K562 (cell line): ENCODE data around the gene SART3. TPM values are rescaled to one million over a fixed set of nuclear protein-coding genes. Genes with fewer than 3 reads are reported as not detected.
"Not testable (repeated sequence)": the region's sequence is repeated elsewhere in the genome, so short reads cannot be mapped to it uniquely, and the experiment has no call there.

Experiments
- ATF7 ChIP-seq: fragments of 450-650 bp; IDR thresholded peaks from 2 replicates; pipeline ENCODE4 v1.7.1; 2014; ENCODE audit warnings: mild to moderate bottlenecking, moderate library complexity
- CCNT2 ChIP-seq: IDR thresholded peaks from 2 replicates; pipeline ENCODE4 v1.6.1; 2011; ENCODE audit warnings: borderline replicate concordance, low read depth, mild to moderate bottlenecking, moderate library complexity, mixed read lengths, low read length; ENCODE audit not compliant: insufficient read length; ENCODE audit errors: extremely low read depth
- CXXC5 ChIP-seq: fragments of 250-450 bp; sonication (Bioruptor Pico); IDR thresholded peaks from 2 replicates; pipeline ENCODE4 v1.8.0; 2022; ENCODE audit warnings: inconsistent platforms, mild to moderate bottlenecking, moderate library complexity
- HLTF ChIP-seq: fragments of 450-650 bp; IDR thresholded peaks from 2 replicates; pipeline ENCODE4 v1.6.1; 2016
- L3MBTL2 ChIP-seq: fragments of 450-650 bp; IDR thresholded peaks from 2 replicates; pipeline ENCODE4 v1.6.1; 2016; ENCODE audit warnings: mild to moderate bottlenecking, moderate library complexity
- MGA ChIP-seq: fragments of 450-650 bp; IDR thresholded peaks from 2 replicates; pipeline ENCODE4 v1.6.1; 2016; ENCODE audit warnings: mild to moderate bottlenecking, moderate library complexity
- MITF ChIP-seq: IDR thresholded peaks from 2 replicates; pipeline ENCODE4 v1.6.1; 2014; ENCODE audit warnings: antibody characterized with exemption
- RCOR1 ChIP-seq, 2 experiments: IDR thresholded peaks; 2 replicates each; pipeline ENCODE4 v1.6.1; 2012; ENCODE audit warnings: low read depth in 2 of 2, low read length in 2 of 2, borderline replicate concordance in 1 of 2, improper control_type of control experiment in 1 of 2
- SP1 ChIP-seq: sonication (generic); formaldehyde crosslinking; IDR thresholded peaks from 2 replicates; pipeline ENCODE4 v1.8.1; 2022; ENCODE audit warnings: mild to moderate bottlenecking, missing genetic modification reagents
- TOE1 ChIP-seq, 2 experiments: fragments of 450-650 bp in 1 of 2; sonication (generic) in 1 of 2; formaldehyde crosslinking in 1 of 2; IDR thresholded peaks; 2 replicates each; pipeline versions ENCODE4 v1.7.1 to v1.8.0; 2016 to 2022; ENCODE audit warnings: borderline replicate concordance in 2 of 2, mild to moderate bottlenecking in 2 of 2, antibody characterized with exemption in 1 of 2, inconsistent platforms in 1 of 2, low read depth in 1 of 2, missing genetic modification reagents in 1 of 2, moderate library complexity in 1 of 2
- ZFP36 ChIP-seq: fragments of 150-350 bp; IDR thresholded peaks from 2 replicates; pipeline ENCODE4 v1.6.1; 2018; ENCODE audit warnings: low read length, low read depth; ENCODE audit not compliant: partially characterized antibody
- ZFX ChIP-seq: sonication (generic); formaldehyde crosslinking; IDR thresholded peaks from 2 replicates; pipeline ENCODE4 v1.8.0; 2022; ENCODE audit warnings: mild to moderate bottlenecking, missing genetic modification reagents, moderate library complexity
- polyA plus RNA-seq, 8 experiments: library from polyadenylated mRNA; depleted of rRNA in 4 of 8; stranded (reverse) in 5 of 8; unstranded in 3 of 8; fragments of >200 nt; fragmentation: Nextera tagmentation in 2 of 8; fragmentation: Illumina TruSeq in 1 of 8; extraction: Ambion mirVana in 2 of 8; extraction: Trizol in 1 of 8; gene quantifications; 2 replicates each; pipeline versions ENCODE4 v1.2.1 to v1.2.3, GENCODE V29; 2011 to 2014; ENCODE audit warnings: inconsistent platforms in 1 of 8, missing spikeins in 1 of 8
- total RNA-seq, 7 experiments: library from RNA; depleted of rRNA in 6 of 7; stranded (reverse); fragments of >200 nt in 6 of 7; fragmentation: Illumina TruSeq in 2 of 7; extraction: Trizol in 2 of 7; gene quantifications; 2 replicates each; pipeline versions ENCODE4 v1.2.1 to v1.2.3, GENCODE V29; 2011 to 2021; ENCODE audit warnings: low replicate concordance in 1 of 7

Gene SART3
- total and polyA plus RNA-seq, 9 of the 15 experiments (the other 6 are each of a cell fraction or from before 2014, with no cell fraction given): 8.9 to 167 (median 56.7) TPM

GRCh38 chr12:108485371-108485770 lies 75.6 kb downstream of the SART3 start (continued):
- peak; percentile 85 for TF ChIP-seq MGA
- peak; percentile 91 for TF ChIP-seq L3MBTL2
- TF ChIP-seq ZFP36: peak; percentile 18
- peak; percentile 44; the same call in 1 of the 2 replicates for TF ChIP-seq MITF
- TF ChIP-seq HLTF: peak; percentile 76
- peak; percentile 65 for TF ChIP-seq ATF7
- peak; percentile 36; the same call in 1 of the 2 replicates for TF ChIP-seq TOE1 (IDR thresholded peaks at IDR 0.05; ENCODE audit: borderline replicate concordance)
- TF ChIP-seq TOE1 (CRISPR knock-in tag; IDR thresholded peaks at IDR 0.05; ENCODE audit: borderline replicate concordance, low read depth): not testable (repeated sequence)
- TF ChIP-seq CXXC5 (CRISPR knock-in tag): peak; percentile 96
- TF ChIP-seq RCOR1 (IDR thresholded peaks at IDR 0.05; ENCODE audit: borderline replicate concordance in 1 of 2, low read depth in 2 of 2, low read length in 2 of 2): peak; percentile 64 to 89; a peak in 3 of 4 replicates
- TF ChIP-seq SP1 (CRISPR knock-in tag): peak; percentile 48; the same call in 1 of the 2 replicates
- TF ChIP-seq ZFX (CRISPR knock-in tag): peak; percentile 28; the same call in 1 of the 2 replicates
- TF ChIP-seq CCNT2: peak; percentile 80
